Anterior cingulate cortex (tissue), 58 donors: ENCODE results near the gene DXO.
A peak's percentile ranks its signal among the peaks of the same experiment; 100 is the strongest.
"Not testable (repeated sequence)": the region's sequence is repeated elsewhere in the genome, so short reads cannot be mapped to it uniquely, and the experiment has no call there.

Source experiments
- DNase-seq, 58 donors: peaks; one replicate each; lab custom pipeline; 2025; lab: John Stamatoyannopoulos, UW

DXO gene

DNA sequence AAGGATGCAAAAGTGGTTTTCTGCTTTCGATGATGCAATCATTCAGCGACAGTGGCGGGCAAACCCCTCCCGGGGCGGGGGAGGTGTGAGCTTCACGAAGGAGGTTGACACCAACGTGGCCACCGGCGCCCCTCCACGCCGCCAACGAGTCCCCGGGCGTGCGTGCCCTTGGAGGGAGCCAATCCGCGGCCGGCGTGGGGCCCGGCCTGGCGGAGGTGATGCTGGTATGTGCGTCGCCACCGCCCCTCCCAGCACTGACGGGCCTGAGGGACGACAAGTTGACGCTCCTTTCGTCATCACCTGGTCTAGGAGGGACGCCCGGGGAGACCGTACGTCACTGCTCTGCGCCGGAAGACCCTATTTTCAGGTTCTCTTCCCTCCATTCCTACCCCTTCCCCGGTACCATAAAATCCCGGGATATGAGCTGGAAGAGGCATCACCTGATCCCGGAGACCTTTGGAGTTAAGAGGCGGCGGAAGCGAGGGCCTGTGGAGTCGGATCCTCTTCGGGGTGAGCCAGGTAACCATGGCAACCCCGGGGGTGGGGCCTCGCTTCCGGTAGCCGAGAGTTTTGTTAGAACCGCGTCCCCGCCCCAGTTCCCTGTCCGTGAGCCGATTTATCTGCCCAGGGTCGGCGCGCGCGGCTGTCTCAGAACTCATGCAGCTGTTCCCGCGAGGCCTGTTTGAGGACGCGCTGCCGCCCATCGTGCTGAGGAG, at the start of gene DXO:
Gene DXO, minus strand, starts transcription at position 146 of the 716 bp plus-strand sequence. CDS start 463 bp downstream, outside the sequence.
- peak; percentile 61 to 100 (median 94) for DNase-seq

DNA sequence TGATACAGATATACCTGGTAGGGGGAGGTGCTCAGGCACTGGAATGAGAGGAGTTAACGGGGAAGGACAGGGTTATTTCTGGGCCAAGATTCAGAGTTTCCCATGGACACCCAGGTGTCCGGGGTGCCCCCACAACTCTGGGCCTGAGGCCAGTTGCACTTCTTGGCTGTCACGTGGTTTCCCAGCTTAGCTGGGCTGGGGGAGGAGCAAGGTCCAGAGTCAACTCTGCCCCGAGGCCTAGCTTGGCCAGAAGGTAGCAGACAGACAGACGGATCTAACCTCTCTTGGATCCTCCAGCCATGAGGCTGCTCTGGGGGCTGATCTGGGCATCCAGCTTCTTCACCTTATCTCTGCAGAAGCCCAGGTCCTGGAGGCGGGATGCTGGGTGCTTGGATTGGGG, 42.6 kb upstream of the DXO start, which contains the start of gene C4B:
Gene C4B, plus strand, starts transcription at position 249 of the 400 bp plus-strand sequence. Its CDS starts 51 bp downstream, at position 300.
- DNase-seq: not testable (repeated sequence)

DNA sequence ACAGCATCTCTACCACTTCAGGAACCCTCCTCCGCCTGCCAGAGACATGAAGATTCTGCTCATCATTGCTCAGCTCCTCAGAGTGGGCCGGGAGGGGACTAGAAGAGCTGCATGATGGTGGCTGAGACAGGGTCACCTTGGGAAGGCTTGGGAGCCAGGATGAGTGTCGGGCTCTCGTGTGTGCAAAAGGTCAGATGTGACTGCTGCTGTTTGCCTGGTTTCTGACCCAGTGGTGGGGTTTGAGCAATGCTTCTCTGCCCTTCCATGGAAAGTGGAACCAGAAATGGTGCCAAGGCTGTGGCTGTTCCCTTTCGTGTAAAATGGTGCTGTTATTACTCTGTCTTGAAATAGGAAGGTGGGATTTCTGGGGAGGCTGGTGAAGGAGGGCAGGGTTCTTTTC, 41.8 kb upstream of the DXO start:
- DNase-seq: not testable (repeated sequence)

DNA sequence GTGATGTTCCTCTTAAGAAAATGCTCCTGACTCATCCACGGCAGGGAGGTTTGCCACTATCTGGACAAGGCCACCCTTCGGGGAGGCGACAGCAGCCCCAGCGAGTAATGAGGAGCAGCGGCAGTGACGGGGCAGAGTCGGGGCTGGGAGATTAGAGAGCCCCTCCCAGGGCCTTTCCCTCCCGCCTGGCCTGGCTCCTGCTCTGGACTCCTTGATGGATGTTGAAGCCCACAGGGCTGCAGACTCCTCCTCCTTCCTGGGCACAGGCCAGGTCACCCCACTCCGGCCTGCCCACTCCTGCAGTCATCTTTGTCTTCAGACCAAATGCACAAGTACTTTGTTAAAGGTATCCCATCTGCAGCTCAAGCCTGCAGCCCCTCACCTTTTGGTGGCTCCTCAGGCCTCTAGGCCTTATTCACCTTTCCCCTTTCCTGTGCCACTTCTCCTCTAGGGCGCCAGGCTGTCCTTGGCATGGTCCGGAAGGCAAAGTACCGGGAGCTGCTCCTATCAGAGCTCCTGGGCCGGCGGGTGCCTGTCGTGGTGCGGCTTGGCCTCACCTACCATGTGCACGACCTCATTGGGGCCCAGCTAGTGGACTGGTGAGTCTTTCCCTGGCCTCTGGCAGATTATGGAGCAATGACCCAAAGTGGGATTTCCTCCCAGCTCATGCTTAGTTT, 41.1 kb upstream of the DXO start:
- peak in 2 of 58 donors; percentile 13 to 21 for DNase-seq

DNA sequence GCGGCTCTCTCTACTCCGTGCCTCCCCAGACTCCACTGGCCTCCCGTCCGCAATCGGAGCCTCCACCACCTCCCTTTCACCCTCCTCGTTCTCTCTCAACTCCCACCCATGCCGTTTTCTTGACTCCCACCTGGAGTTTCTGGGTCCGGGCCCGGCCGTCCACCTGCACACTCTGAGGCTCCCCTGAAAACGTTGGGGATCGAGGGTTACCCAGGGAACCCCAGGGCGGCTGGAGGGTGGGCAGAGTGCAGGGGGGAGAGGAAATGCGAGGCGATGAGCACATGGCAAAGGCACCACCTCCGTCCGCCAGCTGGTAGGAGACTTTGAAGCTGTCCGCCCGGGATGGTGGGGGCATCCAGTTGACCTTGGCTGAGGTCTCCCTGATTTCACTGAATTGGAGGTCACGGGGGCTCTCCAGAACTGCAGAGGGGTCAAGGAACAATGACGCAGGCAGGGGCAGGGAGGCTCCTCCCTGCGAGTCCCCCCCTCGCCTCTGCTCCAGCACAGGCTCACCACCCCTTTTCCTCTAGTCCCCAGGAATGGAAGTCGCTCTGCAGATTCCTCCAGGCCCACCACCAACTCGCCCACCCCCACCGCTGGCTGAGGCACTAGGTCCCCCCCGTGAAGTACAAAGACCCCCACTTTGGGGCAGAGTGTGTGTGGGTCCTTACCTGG, 39.1 kb upstream of the DXO start:
- DNase-seq: not testable (repeated sequence)

DNA sequence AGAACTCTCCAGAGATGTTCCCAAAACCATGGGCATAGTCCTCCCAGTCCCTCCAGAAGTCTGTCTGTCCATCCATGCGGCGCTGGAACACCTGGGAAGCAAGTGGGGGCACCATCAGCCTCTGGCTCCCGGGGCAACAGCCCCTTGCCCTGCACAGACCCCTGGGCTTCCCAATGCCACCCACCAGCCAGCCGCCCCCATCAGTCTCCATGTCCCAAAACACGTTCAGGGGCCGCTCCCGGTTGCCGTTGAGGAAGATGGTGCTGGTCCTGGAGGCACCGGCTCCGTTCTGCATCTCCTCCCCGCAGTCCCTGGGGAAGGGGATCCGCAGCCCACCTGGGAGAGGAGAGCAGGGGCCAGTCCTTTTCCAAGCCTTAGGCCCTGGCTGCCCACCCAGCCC, 37.6 kb upstream of the DXO start:
- DNase-seq: not testable (repeated sequence)

DNA sequence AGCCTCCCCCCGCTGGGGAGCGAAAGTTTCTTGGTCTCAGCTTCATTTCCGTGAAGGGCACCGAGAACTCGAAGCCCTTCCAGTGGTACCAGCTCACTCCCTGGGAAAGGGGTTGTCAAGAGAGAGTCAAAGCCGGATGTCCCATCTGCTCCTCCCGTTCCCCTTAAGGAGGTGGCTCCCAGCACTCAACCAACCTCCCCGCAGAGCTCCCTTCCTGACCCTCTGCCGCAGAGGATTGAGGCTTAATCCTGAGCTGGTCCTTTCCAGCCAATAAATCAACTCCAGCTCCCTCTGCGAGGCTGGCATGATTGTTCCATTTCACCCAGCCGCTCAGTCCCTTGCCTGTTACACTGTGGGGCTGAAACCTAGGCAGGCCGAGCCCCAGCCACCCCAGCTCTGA, 36.7 kb upstream of the DXO start:
- not testable (repeated sequence) for DNase-seq

DNA sequence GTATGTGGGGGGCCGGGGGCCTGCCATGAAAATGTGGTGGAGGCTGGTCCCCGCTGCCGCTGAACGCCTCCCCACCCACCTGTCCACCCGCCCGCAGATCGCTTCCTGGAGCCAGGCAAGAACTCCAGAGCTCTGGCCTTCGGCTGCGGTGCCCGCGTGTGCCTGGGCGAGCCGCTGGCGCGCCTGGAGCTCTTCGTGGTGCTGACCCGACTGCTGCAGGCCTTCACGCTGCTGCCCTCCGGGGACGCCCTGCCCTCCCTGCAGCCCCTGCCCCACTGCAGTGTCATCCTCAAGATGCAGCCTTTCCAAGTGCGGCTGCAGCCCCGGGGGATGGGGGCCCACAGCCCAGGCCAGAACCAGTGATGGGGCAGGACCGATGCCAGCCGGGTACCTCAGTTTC, 36.1 kb upstream of the DXO start:
- not testable (repeated sequence) for DNase-seq

DNA sequence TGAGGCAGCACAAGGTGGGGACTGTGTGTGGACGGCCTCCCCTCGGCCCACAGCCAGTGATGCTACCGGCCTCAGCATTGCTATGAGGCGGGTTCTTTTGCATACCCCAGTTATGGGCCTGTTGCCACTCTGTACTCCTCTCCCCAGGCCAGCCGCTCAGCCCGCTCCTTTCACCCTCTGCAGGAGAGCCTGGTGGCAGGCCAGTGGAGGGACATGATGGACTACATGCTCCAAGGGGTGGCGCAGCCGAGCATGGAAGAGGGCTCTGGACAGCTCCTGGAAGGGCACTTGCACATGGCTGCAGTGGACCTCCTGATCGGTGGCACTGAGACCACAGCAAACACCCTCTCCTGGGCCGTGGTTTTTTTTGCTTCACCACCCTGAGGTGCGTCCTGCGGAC, 35.1 kb upstream of the DXO start:
- not testable (repeated sequence) for DNase-seq

DNA sequence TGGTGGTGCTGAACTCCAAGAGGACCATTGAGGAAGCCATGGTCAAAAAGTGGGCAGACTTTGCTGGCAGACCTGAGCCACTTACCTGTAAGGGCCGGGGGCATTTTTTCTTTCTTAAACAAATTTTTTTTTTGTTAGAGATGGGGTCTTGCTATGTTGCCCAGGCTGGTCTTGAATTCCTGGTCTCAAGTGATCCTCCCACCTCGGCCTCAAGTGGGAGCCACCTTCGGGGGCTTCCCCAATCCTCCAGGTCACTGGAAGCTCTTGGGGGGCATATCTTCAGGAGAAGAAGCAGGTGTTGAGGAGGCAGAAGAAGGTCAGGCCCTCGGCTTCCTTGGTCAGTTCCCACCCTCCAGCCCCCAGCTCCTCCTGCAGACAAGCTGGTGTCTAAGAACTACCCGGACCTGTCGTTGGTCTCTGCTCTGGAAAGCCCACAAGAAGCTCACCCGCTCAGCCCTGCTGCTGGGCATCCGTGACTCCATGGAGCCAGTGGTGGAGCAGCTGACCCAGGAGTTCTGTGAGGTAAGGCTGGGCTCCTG, 34.1 kb upstream of the DXO start:
- not testable (repeated sequence) for DNase-seq

DNA sequence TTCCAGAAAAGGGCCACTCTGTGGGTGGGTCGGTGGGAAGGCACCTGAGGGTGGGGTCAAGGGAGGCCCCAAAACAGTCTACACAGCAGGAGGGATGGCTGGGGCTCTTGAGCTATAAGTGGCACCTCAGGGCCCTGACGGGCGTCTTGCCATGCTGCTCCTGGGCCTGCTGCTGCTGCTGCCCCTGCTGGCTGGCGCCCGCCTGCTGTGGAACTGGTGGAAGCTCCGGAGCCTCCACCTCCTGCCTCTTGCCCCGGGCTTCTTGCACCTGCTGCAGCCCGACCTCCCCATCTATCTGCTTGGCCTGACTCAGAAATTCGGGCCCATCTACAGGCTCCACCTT, 33.6 kb upstream of the DXO start:
- DNase-seq: not testable (repeated sequence)

DNA sequence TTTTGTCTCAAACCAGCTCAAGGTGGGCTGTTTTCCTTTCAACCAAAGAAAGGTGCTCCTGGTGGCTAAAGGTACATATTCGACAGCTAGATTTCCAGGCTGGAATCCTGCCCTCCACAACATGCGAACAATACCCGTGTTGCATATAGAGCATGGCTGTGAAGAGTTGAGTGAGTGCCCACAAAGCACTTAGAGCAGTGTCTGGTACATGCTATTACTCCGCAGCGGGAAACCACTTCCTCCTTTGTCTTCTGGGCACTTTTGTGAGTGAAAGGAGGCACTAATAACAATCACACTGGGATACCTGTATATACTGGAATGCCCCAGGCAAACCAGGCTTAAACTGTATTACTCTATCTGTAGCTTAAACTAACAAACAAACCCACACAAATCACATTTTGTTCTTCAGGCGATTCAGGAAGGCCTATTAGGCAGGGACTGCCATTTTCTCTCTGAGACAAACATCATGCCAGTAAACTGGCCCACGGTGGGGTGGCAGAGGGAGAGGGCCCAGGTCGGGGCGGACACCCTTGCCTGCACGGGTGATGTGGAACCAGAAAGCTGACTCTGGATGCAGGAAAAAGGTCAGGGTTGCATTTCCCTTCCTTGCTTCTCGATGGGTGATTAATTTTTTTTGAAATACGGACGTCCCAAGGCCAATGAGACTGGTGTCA, 33.1 kb upstream of the DXO start:
- not testable (repeated sequence) for DNase-seq

DNA sequence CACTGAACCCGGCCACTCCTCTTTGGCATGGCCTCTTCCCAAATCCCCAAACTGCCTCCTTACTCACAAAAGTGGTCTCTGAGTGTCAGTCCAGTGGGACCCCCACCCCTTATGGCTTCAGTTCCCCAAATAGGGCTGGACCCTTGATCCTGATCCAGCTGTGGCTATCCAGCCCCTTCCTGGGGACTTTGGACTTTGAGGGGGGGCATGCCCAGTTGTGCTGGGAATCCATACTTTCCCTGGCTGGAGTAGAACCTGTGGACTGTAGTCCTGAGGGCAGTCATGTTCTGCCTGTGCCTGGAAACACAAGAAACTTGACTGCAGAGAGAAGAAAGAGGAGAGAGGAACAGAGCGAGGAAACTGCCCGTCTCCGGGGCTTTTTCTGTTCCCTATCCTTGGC, 32.5 kb upstream of the DXO start:
- not testable (repeated sequence) for DNase-seq

DNA sequence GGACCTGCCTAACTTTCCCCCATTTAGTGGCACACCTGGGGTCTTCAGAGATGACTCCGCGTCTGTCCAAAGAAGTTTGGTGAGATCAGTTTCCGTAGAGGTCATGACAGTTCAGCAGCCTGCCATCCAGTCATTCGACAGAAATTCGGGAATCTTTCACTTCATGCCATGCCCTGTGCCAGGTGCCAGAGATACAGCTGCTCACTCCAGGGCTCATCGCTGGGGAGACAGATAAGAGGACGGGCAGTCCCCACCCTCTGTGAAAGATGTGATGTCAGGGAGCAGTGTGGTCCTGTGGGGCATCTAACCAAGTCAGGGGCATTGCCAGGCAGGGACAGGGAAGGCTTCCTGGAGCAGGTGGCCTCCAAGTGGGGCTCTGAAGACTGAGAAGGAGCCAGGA, 31.4 kb upstream of the DXO start:
- not testable (repeated sequence) for DNase-seq

DNA sequence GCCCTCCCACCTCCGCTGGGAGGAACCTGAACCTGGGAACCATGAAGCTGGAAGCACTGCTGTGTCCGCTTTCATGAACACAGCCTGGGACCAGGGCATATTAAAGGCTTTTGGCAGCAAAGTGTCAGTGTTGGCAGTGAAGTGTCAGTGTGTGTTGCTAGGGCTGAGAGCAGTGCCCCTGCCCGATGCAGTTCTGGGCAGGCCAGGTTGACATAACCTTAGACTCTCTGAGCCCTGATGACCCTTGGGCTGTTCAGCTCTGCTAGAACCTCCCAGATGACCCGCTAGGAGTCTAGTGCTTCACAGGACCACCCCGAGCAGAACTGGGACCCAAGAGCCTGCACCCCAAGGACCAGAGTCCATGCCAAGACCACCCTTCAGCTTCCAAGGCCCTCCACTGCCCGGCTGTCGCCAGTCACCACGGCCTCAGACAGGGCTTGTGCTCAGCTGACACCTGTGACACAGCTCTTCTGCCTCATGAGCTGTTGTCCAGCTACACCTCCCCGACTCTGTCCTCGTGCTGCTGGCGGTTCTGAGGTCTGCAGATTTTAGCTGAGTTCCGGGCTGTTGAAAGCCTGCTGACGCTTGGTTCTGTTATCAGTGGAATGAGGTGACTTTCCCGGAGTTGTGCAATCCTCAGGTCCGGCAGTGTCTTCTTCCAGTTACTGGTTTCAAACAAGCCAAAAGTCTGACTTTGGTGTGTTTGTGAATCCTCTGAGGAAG, 30.8 kb upstream of the DXO start:
- DNase-seq: not testable (repeated sequence)

DNA sequence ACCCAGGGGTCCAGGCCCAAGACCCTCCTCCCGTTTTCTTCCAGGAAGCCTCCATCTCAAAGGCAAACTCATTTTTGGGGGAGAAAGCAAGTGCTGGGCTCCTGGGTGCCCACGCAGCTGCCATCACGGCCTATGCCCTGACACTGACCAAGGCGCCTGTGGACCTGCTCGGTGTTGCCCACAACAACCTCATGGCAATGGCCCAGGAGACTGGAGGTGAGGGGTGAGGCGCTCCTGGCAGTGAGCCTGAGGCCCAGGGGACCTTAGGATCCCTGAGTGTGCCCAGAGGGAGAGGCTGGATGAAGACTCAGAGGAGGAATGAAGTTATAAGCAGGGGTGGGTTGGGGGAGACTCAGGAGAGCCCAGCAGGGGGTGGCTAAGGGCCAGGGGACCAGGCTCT, 24.4 kb upstream of the DXO start:
- DNase-seq: not testable (repeated sequence)

DNA sequence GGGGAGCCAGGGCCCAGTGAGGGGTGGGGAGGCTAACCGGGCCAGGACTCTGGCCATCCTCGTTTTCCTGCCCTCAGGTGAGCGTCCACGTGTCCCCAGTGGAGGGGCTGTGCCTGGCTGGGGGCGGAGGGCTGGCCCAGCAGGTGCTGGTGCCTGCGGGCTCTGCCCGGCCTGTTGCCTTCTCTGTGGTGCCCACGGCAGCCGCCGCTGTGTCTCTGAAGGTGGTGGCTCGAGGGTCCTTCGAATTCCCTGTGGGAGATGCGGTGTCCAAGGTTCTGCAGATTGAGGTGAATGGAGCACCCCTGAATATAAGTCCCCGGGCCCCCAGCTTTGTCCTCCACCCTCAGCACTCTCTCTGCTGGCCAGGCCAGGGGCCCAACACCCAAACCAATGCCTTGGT, 22.5 kb upstream of the DXO start:
- DNase-seq: not testable (repeated sequence)

DNA sequence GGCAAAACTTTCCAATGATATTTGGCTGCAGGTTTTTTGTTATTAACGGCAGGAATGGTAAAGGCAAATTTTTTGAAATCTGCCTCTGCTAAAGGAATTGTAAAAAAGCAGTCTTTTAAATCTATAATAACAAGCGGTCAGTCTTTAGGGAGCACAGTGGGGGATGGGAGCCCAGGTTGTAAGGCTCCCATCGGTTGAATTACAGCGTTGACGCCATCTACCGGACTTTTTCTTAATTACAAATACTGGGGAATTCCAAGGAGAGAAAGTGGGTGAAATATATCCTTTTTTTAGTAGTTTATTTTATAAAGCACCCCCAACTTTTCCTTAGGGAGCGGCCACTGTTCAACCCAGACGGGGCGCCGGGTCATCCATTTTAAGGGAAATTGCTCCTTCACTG, 17.4 kb upstream of the DXO start:
- DNase-seq: not testable (repeated sequence)

DNA sequence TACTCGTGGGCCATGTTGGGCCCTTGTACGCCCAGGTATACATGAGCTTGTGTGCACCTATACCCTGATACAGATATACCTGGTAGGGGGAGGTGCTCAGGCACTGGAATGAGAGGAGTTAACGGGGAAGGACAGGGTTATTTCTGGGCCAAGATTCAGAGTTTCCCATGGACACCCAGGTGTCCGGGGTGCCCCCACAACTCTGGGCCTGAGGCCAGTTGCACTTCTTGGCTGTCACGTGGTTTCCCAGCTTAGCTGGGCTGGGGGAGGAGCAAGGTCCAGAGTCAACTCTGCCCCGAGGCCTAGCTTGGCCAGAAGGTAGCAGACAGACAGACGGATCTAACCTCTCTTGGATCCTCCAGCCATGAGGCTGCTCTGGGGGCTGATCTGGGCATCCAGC, 9.8 kb upstream of the DXO start, which contains the start of gene C4A:
Gene C4A, plus strand, starts transcription at position 314 of the 400 bp plus-strand sequence. Its CDS starts 51 bp downstream, at position 365.
- DNase-seq: not testable (repeated sequence)

DNA sequence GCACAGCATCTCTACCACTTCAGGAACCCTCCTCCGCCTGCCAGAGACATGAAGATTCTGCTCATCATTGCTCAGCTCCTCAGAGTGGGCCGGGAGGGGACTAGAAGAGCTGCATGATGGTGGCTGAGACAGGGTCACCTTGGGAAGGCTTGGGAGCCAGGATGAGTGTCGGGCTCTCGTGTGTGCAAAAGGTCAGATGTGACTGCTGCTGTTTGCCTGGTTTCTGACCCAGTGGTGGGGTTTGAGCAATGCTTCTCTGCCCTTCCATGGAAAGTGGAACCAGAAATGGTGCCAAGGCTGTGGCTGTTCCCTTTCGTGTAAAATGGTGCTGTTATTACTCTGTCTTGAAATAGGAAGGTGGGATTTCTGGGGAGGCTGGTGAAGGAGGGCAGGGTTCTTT, 9.1 kb upstream of the DXO start:
- not testable (repeated sequence) for DNase-seq
